ENCODE measurements around the gene CDCP1.

CDCP1 gene

DNA sequence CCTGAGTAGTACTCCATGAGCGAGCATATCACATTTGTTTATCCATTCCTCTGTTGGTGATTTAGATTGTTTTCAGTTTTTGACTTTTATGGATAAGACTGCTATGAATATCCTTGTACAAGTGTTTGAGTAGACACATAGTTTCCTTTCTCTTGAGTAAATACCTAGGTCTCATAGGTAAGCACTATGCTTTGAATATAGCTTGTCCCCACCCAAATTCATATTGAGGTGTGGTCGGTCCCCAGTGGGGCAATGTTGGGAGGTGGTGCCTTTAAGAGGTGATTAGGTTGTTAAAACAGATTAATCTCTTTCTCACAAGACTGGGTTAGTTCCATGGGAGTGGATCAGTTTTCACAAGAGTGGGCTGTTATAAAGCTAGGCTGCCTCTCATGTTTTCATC lies 42.8 kb downstream of the CDCP1 start:
- no peak for DNase-seq (ENCODE audit: low spot score)
- Histone ChIP-seq H3K27ac (no peak overlapping the region), H3K4me3 (no peak overlapping the region)
- TF ChIP-seq CTCF (IDR thresholded peaks at IDR 0.05), result no peak

- Histone ChIP-seq H3K4me3 (no peak overlapping the region), H3K27ac (no peak overlapping the region)
- no peak for TF ChIP-seq CTCF (IDR thresholded peaks at IDR 0.05)
- no peak for DNase-seq (ENCODE audit: low spot score)
Measured at GRCh38 chr3:45100981-45101407, 45.2 kb downstream of the CDCP1 start.

DNA sequence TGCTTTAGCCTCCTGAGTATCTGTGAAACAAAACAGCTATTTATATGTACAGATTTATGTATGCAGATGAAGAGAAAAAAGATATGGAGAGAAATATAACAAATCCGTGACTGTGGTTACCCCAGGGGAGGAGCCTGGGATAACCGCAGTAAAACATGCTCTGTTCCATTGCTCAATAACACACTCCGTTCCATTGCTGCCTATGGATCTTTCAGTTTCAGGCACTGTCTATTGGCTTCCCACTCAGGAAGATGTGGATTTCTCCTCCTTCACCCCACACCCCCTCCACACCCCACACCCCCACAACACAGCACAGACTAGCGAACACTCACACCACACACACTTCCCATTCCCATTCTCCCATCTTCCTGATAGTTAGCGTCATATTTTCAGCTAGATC lies 47.9 kb downstream of the CDCP1 start:
- no peak for TF ChIP-seq CTCF (IDR thresholded peaks at IDR 0.05)
- no peak for DNase-seq (ENCODE audit: low spot score)
- Histone ChIP-seq H3K4me3 (no peak overlapping the region), H3K27ac (no peak overlapping the region)

GRCh38 chr3:45097296-45097883 lies 48.8 kb downstream of the CDCP1 start:
- DNase-seq (ENCODE audit: low spot score), result no peak
- no peak for TF ChIP-seq CTCF (IDR thresholded peaks at IDR 0.05)
- H3K27ac ChIP-seq, result no peak overlapping the region
- H3K4me3 ChIP-seq, result no peak overlapping the region

- no peak overlapping the region for H3K4me3 ChIP-seq
- DNase-seq (ENCODE audit: low spot score), result no peak
- no peak for TF ChIP-seq CTCF (IDR thresholded peaks at IDR 0.05)
- H3K27ac ChIP-seq, result no peak overlapping the region
Measured at GRCh38 chr3:45095916-45096526, 50.2 kb downstream of the CDCP1 start.

- H3K4me3 ChIP-seq, result no peak overlapping the region
- H3K27ac ChIP-seq, result no peak overlapping the region
- no peak for TF ChIP-seq CTCF (IDR thresholded peaks at IDR 0.05)
- DNase-seq (ENCODE audit: low spot score), result no peak
Measured at GRCh38 chr3:45093176-45093575, 53.0 kb downstream of the CDCP1 start.

Measured in coronary artery (tissue), 2 donors.